Heart left ventricle (tissue), 16 donors: Measurements from ENCODE around the gene TNFSF4. TPM values are rescaled to one million over a fixed set of nuclear protein-coding genes. Genes with fewer than 3 reads are reported as not detected.

Experiments used
- ATAC-seq, 4 donors: fragments of 200-7000 bp; cut with Tn5 transposase; one replicate each; pipeline ENCODE4 v1.9.1; 2020 to 2022; ENCODE audit warnings: moderate library complexity in 4 of 4, mild to moderate bottlenecking in 3 of 4, moderate number of reproducible peaks in 1 of 4
- DNase-seq, 5 donors: peaks; one replicate each; pipeline ENCODE4 v3.0.0-alpha.2; 2020
- H3K27ac ChIP-seq, 12 donors: fragments of 200-600 bp; sonication (generic) in 4 of 12; one replicate each; pipeline versions ENCODE4 v1.5.0 to v1.8.0; 2016 to 2022; ENCODE audit warnings: mild to moderate bottlenecking in 2 of 12
- H3K27me3 ChIP-seq, 9 donors: fragments of 200-600 bp; sonication (generic) in 2 of 9; one replicate each; pipeline versions ENCODE4 v1.5.1 to v1.8.0; 2016 to 2022; ENCODE audit warnings: mild to moderate bottlenecking in 3 of 9
- H3K36me3 ChIP-seq, 9 donors: fragments of 200-600 bp; sonication (generic) in 2 of 9; one replicate each; pipeline versions ENCODE4 v1.5.0 to v1.8.0; 2018 to 2022; ENCODE audit warnings: mild to moderate bottlenecking in 2 of 9
- H3K4me1 ChIP-seq, 12 donors: fragments of 200-600 bp; sonication (generic) in 4 of 12; one replicate each; pipeline versions ENCODE4 v1.5.0 to v1.8.0; 2016 to 2022; ENCODE audit warnings: mild to moderate bottlenecking in 3 of 12
- H3K4me3 ChIP-seq, 12 donors: fragments of 200-600 bp; sonication (generic) in 4 of 12; one replicate each; pipeline versions ENCODE4 v1.5.0 to v1.8.0; 2017 to 2022; ENCODE audit warnings: mild to moderate bottlenecking in 9 of 12, moderate library complexity in 4 of 12
- H3K9me3 ChIP-seq, 12 donors: fragments of 200-600 bp; sonication (generic) in 4 of 12; one replicate each; pipeline versions ENCODE4 v1.5.0 to v1.8.0; 2016 to 2022; ENCODE audit warnings: mild to moderate bottlenecking in 1 of 12
- POLR2A ChIP-seq, 2 donors: fragments of 450-650 bp; IDR thresholded peaks; one replicate each; pipeline ENCODE4 v1.6.1; 2017; ENCODE audit warnings: antibody characterized with exemption in 2 of 2, mild to moderate bottlenecking in 2 of 2, moderate library complexity in 2 of 2
- WGBS, 4 donors: extraction: QIAGEN DNeasy Blood & Tissue Kit in 2 of 4; methylation state at CpG; one replicate each; pipeline versions ENCODE4 v1.1.5 to v1.1.7; 2013 to 2018; 5-methylcytosine and 5-hydroxymethylcytosine counted together
- intact Hi-C, 10 donors: fragments of 100-400 bp; cut with DNase I; formaldehyde crosslinking; loops; one replicate each; pipeline versions ENCODE4 v1.11.1 to v1.14.2; 2022
- polyA plus RNA-seq, 2 donors: library from polyadenylated mRNA; stranded (reverse); fragments of 200-250 nt; gene quantifications; one replicate each; pipeline ENCODE4 v1.2.3, GENCODE V29; 2013
- total RNA-seq, 9 donors: library from RNA; depleted of rRNA in 2 of 9; stranded (reverse); fragments of >200 nt in 2 of 9; fragmentation: NEBNext Ultra II Directional in 3 of 9; extraction: Animal tissue kit (Norgen Biotek cat#: 25700) in 3 of 9; gene quantifications; one replicate each; pipeline versions ENCODE4 v1.1.0 to v1.2.4, GENCODE V29; 2016 to 2023
- TF ChIP-seq, protein P1 (sequence below), 12 donors: fragments of 200-600 bp; sonication (generic) in 4 of 12; IDR thresholded peaks; one replicate each; pipeline versions ENCODE4 v1.5.0 to v1.8.0; 2018 to 2022; ENCODE audit warnings: antibody characterized with exemption in 12 of 12, mild to moderate bottlenecking in 5 of 12
- donor health status: ischemic (EF 13 %, LVEDD 7.1; RV severe dilation, severe dysfunction).
- donor health status: healthy with polysubstance abuse.
- donor health status: DM: no; HTN: yes; CAD: no.
- donor health status: DM: no; HTN: no; CAD: no.
- donor health status: ischemic (EF 25% LVEDD 6.9; RV normal size, moderate dysfunction).
- donor health status: ischemic (EF 25% LVEDD 5.7; RV mildly dilated, moderate dysfunction).
- donor health status: healthy.
- donor health status: DM: yes; HTN: yes; CAD: no.
- donor health status: ischemic (EF 35%, LVEDD 5.7; RV mildly dilated, moderate dysfunction).
- donor health status: nonischemic (EF 11% LVEDD 7.7; RV severe dilation, severe dysfunction).
- donor health status: DM: yes; HTN: yes; CAD: no.
- donor health status: PGD.
- donor health status: ischemic (EF 29% LVEDD 5.4; RV normal size, mild dysfunction).
- donor health status: nonischemic (EF 23%, LVEDD 6.1; RV moderate dilation, normal function).

TNFSF4 gene
- total and polyA plus RNA-seq, 11 donors, result 0.19 to 1.6 (median 0.60) TPM

DNA sequence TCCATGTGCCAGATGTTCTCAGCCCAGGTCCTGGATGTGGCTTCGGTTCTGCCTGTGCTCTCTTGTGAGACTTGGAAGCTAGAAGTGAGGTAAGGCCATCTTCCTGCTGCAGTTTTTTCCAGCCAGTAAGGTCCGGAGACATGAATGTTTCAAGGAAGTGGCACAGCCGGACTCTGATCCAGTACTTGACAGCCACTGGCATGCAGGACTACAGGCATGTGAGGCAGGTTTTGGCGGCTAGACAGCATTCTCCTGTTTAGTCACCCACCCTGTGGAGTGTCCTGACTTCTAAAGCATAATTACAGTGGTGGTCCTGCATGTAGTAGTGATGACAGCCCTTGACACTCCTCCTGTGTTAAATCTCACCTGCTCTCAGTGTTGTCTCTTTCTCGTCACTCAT, 72.3 kb downstream of the TNFSF4 start:
- no peak for TF ChIP-seq POLR2A (IDR thresholded peaks at IDR 0.05)
- TF ChIP-seq, protein P1, sequence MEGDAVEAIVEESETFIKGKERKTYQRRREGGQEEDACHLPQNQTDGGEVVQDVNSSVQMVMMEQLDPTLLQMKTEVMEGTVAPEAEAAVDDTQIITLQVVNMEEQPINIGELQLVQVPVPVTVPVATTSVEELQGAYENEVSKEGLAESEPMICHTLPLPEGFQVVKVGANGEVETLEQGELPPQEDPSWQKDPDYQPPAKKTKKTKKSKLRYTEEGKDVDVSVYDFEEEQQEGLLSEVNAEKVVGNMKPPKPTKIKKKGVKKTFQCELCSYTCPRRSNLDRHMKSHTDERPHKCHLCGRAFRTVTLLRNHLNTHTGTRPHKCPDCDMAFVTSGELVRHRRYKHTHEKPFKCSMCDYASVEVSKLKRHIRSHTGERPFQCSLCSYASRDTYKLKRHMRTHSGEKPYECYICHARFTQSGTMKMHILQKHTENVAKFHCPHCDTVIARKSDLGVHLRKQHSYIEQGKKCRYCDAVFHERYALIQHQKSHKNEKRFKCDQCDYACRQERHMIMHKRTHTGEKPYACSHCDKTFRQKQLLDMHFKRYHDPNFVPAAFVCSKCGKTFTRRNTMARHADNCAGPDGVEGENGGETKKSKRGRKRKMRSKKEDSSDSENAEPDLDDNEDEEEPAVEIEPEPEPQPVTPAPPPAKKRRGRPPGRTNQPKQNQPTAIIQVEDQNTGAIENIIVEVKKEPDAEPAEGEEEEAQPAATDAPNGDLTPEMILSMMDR (IDR thresholded peaks at IDR 0.05), result no peak
- DNase-seq (no peak), ATAC-seq (no peak)
- no peak overlapping the region for H3K4me3 ChIP-seq
- H3K9me3 ChIP-seq, result no peaks in the 10 kb centered on the region
- H3K27me3 ChIP-seq, result no peaks in the 10 kb centered on the region
- no peaks in the 10 kb centered on the region for H3K4me1 ChIP-seq
- WGBS, 4 donors, result 77 to 86% (median 82%) methylated on average over 5 of the region's 5 CpGs
- intact Hi-C loops, result no loop called here
- no peaks in the 10 kb centered on the region for H3K36me3 ChIP-seq
- H3K27ac ChIP-seq, result no peak overlapping the region

DNA sequence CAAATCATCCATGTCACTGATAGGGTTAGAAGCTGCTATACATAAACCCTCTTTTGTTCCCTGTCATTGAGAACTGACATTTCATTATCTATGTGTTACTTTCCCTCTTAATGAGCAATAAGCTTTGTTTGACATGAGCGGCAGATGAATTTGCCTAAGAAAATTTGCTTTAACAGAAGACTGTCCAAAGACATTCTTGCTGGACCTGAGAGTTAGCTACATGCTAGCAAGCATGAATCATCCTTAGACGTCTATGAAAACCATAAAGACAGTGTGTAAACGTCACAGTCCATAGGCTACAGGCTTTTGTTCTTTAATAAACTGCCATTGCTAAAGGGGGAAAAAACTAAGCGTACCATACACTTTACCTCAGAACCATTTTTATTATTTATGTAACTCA, 73.1 kb downstream of the TNFSF4 start:
- Histone ChIP-seq H3K4me1 (no peaks in the 10 kb centered on the region), H3K9me3 (no peaks in the 10 kb centered on the region), H3K27me3 (no peaks in the 10 kb centered on the region), H3K27ac (no peak overlapping the region), H3K4me3 (no peak overlapping the region), H3K36me3 (no peaks in the 10 kb centered on the region)
- intact Hi-C loops, result no loop called here
- WGBS, 4 donors, result 86 to 94% (median 90%) methylated on average over 4 of the region's 4 CpGs
- DNase-seq, result no peak
- no peak for ATAC-seq
- TF ChIP-seq, protein P1 (IDR thresholded peaks at IDR 0.05), result no peak
- no peak for TF ChIP-seq POLR2A (IDR thresholded peaks at IDR 0.05)

Other genes with a start within 250 kb of the TNFSF4 start
- under 1 TPM in 3 of 9 donors, not detected in 6; 0.09 to 0.29 (median 0.11) TPM for gene TNFSF18, start 156.4 kb downstream of the TNFSF4 start, total RNA-seq
- under 1 TPM in 1 of 2 donors, not detected in 1; 0.08 TPM for gene TNFSF18, start 156.4 kb downstream of the TNFSF4 start, polyA plus RNA-seq